Stomach (tissue), 9 donors: ENCODE results near the gene REPIN1. TPM values are rescaled to one million over a fixed set of nuclear protein-coding genes. Genes with fewer than 3 reads are reported as not detected.

Experiments used
- DNase-seq, 2 donors: peaks; one replicate each; pipeline versions ENCODE4 v3.0.0 to v3.0.0-alpha.2; 2013 to 2019
- H3K27ac ChIP-seq, 5 donors: fragments of 200-600 bp in 4 of 5; sonication (generic) in 4 of 5; one replicate each; pipeline ENCODE4 v1.5.1; 2013 to 2019; ENCODE audit warnings: mild to moderate bottlenecking in 1 of 5, moderate library complexity in 1 of 5
- H3K27me3 ChIP-seq, 3 donors: fragments of 200-600 bp; sonication (generic); one replicate each; pipeline ENCODE4 v1.5.1; 2017 to 2019; ENCODE audit warnings: mixed run types in 1 of 3
- H3K36me3 ChIP-seq, 4 donors: fragments of 200-600 bp; sonication (generic); 1 replicate in 3 of 4; 2 replicates in 1 of 4; pipeline ENCODE4 v1.5.1; 2016 to 2019
- H3K4me1 ChIP-seq, 4 donors: fragments of 200-600 bp; sonication (generic); one replicate each; pipeline ENCODE4 v1.5.1; 2016 to 2019
- H3K4me3 ChIP-seq, 4 donors: fragments of 200-600 bp; sonication (generic) in 3 of 4; one replicate each; pipeline ENCODE4 v1.5.1; 2016 to 2019; ENCODE audit warnings: mild to moderate bottlenecking in 1 of 4
- H3K9me3 ChIP-seq, 4 donors: fragments of 200-600 bp; sonication (generic); one replicate each; pipeline ENCODE4 v1.5.1; 2016 to 2019
- EP300 ChIP-seq: sonication (generic); formaldehyde crosslinking; IDR thresholded peaks from one replicate; pipeline ENCODE4 v1.6.1; 2017; ENCODE audit warnings: antibody characterized with exemption
- POLR2A ChIP-seq, 4 donors: fragments of 450-650 bp; IDR thresholded peaks; one replicate each; pipeline ENCODE4 v1.6.1; 2016; ENCODE audit warnings: antibody characterized with exemption in 4 of 4, control low read depth in 2 of 4, mild to moderate bottlenecking in 1 of 4, moderate library complexity in 1 of 4
- POLR2AphosphoS5 ChIP-seq, 3 donors: sonication (generic); formaldehyde crosslinking; IDR thresholded peaks; one replicate each; pipeline ENCODE4 v1.6.1; 2016; ENCODE audit warnings: antibody characterized with exemption in 3 of 3
- WGBS, 5 donors: extraction: QIAGEN DNeasy Blood & Tissue Kit in 3 of 5; methylation state at CpG; one replicate each; pipeline versions ENCODE4 v1.1.5 to v1.1.7; 2013 to 2018; 5-methylcytosine and 5-hydroxymethylcytosine counted together
- intact Hi-C: fragments of 100-400 bp; cut with DNase I; formaldehyde crosslinking; loops from one replicate; pipeline ENCODE4 v1.15.1; 2023; ENCODE audit warnings: low total_unique reads
- polyA plus RNA-seq, 3 donors: library from polyadenylated mRNA; stranded (reverse); fragments of 200-250 nt; gene quantifications; one replicate each; pipeline ENCODE4 v1.2.3, GENCODE V29; 2013
- total RNA-seq, 5 donors: library from RNA; depleted of rRNA; stranded (reverse); fragments of >200 nt; gene quantifications; one replicate each; pipeline versions ENCODE4 v1.1.0 to v1.2.3, GENCODE V29; 2014 to 2016
- TF ChIP-seq, protein P1 (sequence below), 7 experiments: fragments of 450-650 bp in 4 of 7; fragments of 200-600 bp in 3 of 7; sonication (generic) in 3 of 7; IDR thresholded peaks; one replicate each; pipeline ENCODE4 v1.5.1; 2016 to 2019; ENCODE audit warnings: antibody characterized with exemption in 7 of 7, control low read depth in 2 of 7, mild to moderate bottlenecking in 1 of 7
- donor health status: healthy with polysubstance abuse.
- donor health status: Bipolar disorder and iron deficiency.
- donor health status: healthy.

The REPIN1 gene
- total and polyA plus RNA-seq, 8 donors, result 35.9 to 298 (median 49.3) TPM

GRCh38 chr7:150415161-150416153, 46.8 kb downstream of the REPIN1 start:
- Histone ChIP-seq H3K9me3 (no peaks in the 10 kb centered on the region), H3K36me3 (peaks cover under 1 to 22% (median 18%) of the 10 kb centered on the region in 4 donors), H3K27me3 (no peaks in the 10 kb centered on the region), H3K27ac (peak overlapping the region in 4 of 5 donors; percentile 10 to 67 (median 58)), H3K4me3 (no peak overlapping the region), H3K4me1 (no peaks in the 10 kb centered on the region)
- intact Hi-C loops, result loop anchor here (10.0 kb wide), 1 partner anchor 51 kb away; the partner anchor contains the start of gene REPIN1
- TF ChIP-seq, protein P1, sequence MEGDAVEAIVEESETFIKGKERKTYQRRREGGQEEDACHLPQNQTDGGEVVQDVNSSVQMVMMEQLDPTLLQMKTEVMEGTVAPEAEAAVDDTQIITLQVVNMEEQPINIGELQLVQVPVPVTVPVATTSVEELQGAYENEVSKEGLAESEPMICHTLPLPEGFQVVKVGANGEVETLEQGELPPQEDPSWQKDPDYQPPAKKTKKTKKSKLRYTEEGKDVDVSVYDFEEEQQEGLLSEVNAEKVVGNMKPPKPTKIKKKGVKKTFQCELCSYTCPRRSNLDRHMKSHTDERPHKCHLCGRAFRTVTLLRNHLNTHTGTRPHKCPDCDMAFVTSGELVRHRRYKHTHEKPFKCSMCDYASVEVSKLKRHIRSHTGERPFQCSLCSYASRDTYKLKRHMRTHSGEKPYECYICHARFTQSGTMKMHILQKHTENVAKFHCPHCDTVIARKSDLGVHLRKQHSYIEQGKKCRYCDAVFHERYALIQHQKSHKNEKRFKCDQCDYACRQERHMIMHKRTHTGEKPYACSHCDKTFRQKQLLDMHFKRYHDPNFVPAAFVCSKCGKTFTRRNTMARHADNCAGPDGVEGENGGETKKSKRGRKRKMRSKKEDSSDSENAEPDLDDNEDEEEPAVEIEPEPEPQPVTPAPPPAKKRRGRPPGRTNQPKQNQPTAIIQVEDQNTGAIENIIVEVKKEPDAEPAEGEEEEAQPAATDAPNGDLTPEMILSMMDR (IDR thresholded peaks at IDR 0.05), result no peak
- no peak for TF ChIP-seq POLR2A (IDR thresholded peaks at IDR 0.05)
- TF ChIP-seq EP300, result no peak
- no peak for TF ChIP-seq POLR2AphosphoS5 (IDR thresholded peaks at IDR 0.05)
- 86 to 89% (median 87%) methylated on average over 14 to 19 of the region's 19 CpGs for WGBS, 5 donors
- peak in 1 of 2 donors; percentile 44 for DNase-seq

- Histone ChIP-seq H3K27me3 (no peaks in the 10 kb centered on the region), H3K4me3 (no peak overlapping the region), H3K27ac (no peak overlapping the region), H3K36me3 (peaks cover 0 to 5% (median 2%) of the 10 kb centered on the region in 4 donors), H3K4me1 (peaks cover 0 to 9% (median 4%) of the 10 kb centered on the region in 4 donors), H3K9me3 (no peaks in the 10 kb centered on the region)
- intact Hi-C loops, result loop anchor here (10.0 kb wide), 1 partner anchor 52 kb away; the partner anchor contains the start of gene REPIN1
- WGBS, 5 donors, result 94 to 96% (median 95%) methylated on average over 8 to 10 of the region's 10 CpGs
- TF ChIP-seq POLR2A (IDR thresholded peaks at IDR 0.05) (no peak), EP300 (no peak), POLR2AphosphoS5 (IDR thresholded peaks at IDR 0.05) (no peak)
- TF ChIP-seq, protein P1 (IDR thresholded peaks at IDR 0.05), result no peak
- DNase-seq, result no peak
These were observed 48.6 kb downstream of the REPIN1 start for GRCh38 chr7:150417239-150417638.

- 92 to 96% (median 95%) methylated on average over 6 of the region's 6 CpGs for WGBS, 5 donors
- DNase-seq, result no peak
- TF ChIP-seq POLR2A (IDR thresholded peaks at IDR 0.05) (no peak), POLR2AphosphoS5 (IDR thresholded peaks at IDR 0.05) (no peak), EP300 (no peak)
- TF ChIP-seq, protein P1 (IDR thresholded peaks at IDR 0.05), result no peak
These were observed 49.2 kb downstream of the REPIN1 start for GRCh38 chr7:150417863-150418262.

GRCh38 chr7:150420242-150420641, 51.6 kb downstream of the REPIN1 start:
- H3K4me1 ChIP-seq, result peaks cover 0 to 9% (median 4%) of the 10 kb centered on the region in 4 donors
- no peaks in the 10 kb centered on the region for H3K27me3 ChIP-seq
- intact Hi-C loops, result loop anchor here (10.0 kb wide), 1 partner anchor 125 kb away; no protein-coding TSS in a partner anchor
- no peak for DNase-seq
- H3K27ac ChIP-seq, result no peak overlapping the region
- 66 to 78% (median 69%) methylated on average over 2 of the region's 2 CpGs for WGBS, 5 donors
- no peaks in the 10 kb centered on the region for H3K9me3 ChIP-seq
- H3K36me3 ChIP-seq, result no peaks in the 10 kb centered on the region
- no peak overlapping the region for H3K4me3 ChIP-seq
- TF ChIP-seq, protein P1 (IDR thresholded peaks at IDR 0.05), result no peak
- TF ChIP-seq EP300, result no peak
- TF ChIP-seq POLR2AphosphoS5 (IDR thresholded peaks at IDR 0.05), result no peak
- TF ChIP-seq POLR2A (IDR thresholded peaks at IDR 0.05), result no peak

More at GRCh38 chr7:150417863-150418262, 49.2 kb downstream of the REPIN1 start:
- H3K4me3 ChIP-seq, result no peak overlapping the region
- intact Hi-C loops, result loop anchor here (10.0 kb wide), 1 partner anchor 53 kb away; the partner anchor contains the start of gene REPIN1
- no peak overlapping the region for H3K27ac ChIP-seq
- H3K27me3 ChIP-seq, result no peaks in the 10 kb centered on the region
- H3K9me3 ChIP-seq, result no peaks in the 10 kb centered on the region
- H3K4me1 ChIP-seq, result peaks cover 0 to 9% (median 4%) of the 10 kb centered on the region in 4 donors
- peaks cover 0 to under 1% (median 0%) of the 10 kb centered on the region in 4 donors for H3K36me3 ChIP-seq
